ENCODE results near the gene ZNF587B.
"Not testable (repeated sequence)": the region's sequence is repeated elsewhere in the genome, so short reads cannot be mapped to it uniquely, and the experiment has no call there.

The ZNF587B gene

GRCh38 chr19:57830071-57830602 is at the start of gene ZNF587B:
Gene ZNF587B (plus strand): TSS chr19:57830299. CDS start chr19:57830529, 230 bp downstream.
- no peak for DNase-seq

- DNase-seq, result no peak
Observed at GRCh38 chr19:57786286-57786685, 43.8 kb upstream of the ZNF587B start.

- DNase-seq, result no peak
Observed at GRCh38 chr19:57786906-57787305, 43.2 kb upstream of the ZNF587B start.

- DNase-seq, result no peak
Observed at GRCh38 chr19:57788114-57788692, 41.9 kb upstream of the ZNF587B start.

- DNase-seq, result no peak
Observed at GRCh38 chr19:57789288-57789687, 40.8 kb upstream of the ZNF587B start.

GRCh38 chr19:57796580-57796979 is 33.5 kb upstream of the ZNF587B start:
- not testable (repeated sequence) for DNase-seq

DNA sequence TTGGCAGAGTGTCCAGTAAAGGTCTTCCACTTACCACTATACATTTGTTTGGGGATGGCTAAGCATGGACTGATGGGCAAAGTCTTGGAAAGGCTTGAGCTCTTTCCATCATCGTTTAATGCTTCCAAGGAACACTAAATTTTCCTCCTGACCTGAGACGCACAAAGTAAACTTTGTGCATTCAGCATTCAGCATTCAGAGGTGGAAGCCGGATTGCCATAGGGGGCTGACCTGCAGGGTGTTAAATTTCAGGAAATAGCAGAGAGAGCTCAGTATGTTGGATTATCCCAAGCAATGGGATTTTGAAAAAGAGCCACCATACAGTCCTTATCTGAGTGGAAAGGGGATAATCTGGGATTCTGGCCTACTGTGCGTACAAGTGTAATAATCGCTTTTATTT is 29.4 kb upstream of the ZNF587B start:
- DNase-seq, result no peak

- DNase-seq, result no peak
Observed at GRCh38 chr19:57802269-57802668, 27.8 kb upstream of the ZNF587B start.

DNA sequence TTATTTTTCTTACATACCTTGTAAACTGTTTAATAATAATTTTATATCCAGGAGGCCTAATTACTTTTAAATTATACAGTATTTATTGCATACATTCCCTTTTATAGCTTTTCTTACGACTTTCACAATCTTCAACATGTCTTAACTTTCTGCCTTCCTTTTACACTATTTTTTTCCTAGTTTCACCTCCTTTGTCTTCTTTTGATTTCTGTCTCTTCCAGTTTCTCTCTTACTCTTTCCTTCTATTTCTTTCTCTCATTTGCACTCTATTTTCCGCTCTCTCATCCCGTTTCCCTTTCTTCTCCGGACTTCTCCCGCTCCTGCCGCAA is 26.9 kb upstream of the ZNF587B start:
- DNase-seq, result no peak

- DNase-seq, result no peak
Observed at GRCh38 chr19:57803594-57804325, 26.3 kb upstream of the ZNF587B start.

- no peak for DNase-seq
Observed at GRCh38 chr19:57807541-57807940, 22.6 kb upstream of the ZNF587B start.

- DNase-seq, result not testable (repeated sequence)
Observed at GRCh38 chr19:57810410-57811295, 19.4 kb upstream of the ZNF587B start.

DNA sequence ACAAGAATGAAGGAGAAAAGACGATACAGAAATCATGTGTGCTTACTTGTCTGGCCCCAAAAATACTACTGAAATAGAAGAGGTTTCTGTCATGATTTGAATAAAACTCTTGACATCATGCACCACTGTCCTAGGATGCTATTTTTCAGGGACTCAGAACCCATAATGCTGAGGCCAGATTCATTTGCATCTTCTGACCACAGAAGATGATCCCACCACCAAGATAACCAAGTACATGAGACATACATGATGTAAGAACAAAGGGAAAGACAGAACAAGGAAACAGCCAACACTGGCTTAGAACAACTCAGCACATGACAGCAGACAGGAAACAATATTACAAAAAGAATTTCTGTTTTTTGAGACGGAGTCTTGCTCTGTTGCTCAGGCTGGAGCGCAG is 17.9 kb upstream of the ZNF587B start:
- no peak for DNase-seq

GRCh38 chr19:57812975-57813820 is 16.9 kb upstream of the ZNF587B start:
- not testable (repeated sequence) for DNase-seq

DNA sequence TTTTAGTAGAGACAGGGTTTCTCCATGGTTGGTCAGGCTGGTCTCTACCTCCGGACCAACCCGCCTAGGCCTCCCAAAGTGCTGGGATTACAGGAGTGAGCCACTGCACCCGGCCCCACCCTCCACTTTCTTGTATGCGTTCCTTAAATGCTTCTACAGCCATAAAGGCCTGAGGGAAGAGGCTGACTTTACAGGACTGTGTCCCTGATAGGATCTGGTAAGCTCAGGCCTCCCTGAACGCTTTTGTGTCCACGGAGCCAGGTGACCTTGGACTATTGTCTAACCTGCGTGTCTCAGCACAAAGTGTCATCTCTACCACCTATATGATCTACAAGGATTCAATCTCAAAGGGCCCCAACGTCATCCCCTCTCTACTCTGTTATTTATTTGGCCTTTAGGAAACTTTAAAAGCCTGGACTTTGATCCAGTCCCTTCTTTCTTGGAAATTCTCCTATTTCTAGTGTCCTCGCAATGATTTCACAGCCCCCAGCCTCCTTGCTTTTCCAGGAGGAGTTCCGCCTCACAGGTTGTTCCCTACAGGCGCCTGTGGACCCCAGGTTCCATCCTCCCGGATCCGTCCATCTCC is 16.1 kb upstream of the ZNF587B start:
- DNase-seq, result no peak

- peak; percentile 82 for DNase-seq
Observed at GRCh38 chr19:57814505-57815246, 15.4 kb upstream of the ZNF587B start, which contains the start of gene ZNF552. Gene ZNF552 (minus strand): TSS chr19:57814913. CDS start chr19:57814743, 170 bp downstream.

DNA sequence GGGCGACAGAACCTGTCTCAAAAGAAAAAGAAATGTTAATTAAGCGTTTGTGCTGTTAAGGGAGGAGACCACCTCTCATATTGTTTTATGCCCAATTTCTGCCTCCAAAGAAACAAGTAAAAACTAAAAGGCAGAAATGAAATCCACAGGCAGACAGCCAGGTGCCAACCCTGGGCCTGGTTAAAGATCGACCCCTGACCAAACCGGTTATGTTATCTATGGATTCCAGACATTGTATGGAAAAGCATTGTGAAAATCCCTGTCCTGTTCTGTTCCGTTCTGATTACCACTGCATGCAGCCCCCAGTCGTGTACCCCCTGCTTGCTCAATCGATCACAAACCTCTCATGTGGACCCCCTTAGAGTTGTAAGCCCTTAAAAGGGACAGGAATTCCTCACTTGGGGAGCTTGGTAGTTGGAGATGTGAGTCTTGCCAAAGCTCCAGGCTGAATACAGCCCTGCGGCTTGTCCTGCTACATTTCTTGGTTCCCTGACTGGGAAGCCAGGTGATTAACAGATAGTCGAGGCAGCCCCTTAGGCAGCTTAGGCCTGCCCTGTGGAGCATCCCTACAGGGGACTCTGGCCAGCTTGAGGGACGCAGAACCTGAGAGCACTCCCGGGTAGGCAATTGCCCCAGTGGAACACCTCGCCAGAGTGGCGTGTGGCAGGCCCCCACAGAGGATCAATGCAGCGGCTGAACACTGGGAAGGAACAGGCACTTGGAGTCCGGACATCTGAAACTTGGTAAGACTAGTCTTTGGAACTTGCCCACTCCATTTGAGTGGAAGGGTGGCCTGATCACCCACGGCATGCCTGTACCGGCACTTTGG is 14.6 kb upstream of the ZNF587B start:
- DNase-seq, result no peak

DNA sequence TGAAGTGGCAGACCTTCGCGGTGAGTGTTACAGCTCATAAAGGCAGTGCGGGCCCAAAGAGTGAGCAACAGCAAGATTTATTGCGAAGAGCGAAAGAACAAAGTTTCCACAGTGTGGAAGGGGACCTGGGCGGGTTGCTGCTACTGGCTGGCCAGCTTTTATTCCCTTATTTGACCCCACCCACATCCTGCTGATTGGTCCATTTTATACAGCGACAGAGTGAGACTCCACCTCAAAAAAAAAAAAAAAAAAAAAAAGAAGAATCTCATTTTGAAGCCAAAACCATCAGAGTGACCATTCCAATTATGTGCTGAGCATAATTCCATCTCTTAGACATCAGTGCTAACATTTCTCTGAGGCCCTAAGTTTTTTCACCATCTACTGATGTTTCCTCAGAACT is 13.4 kb upstream of the ZNF587B start:
- no peak for DNase-seq

- no peak for DNase-seq
Observed at GRCh38 chr19:57817976-57818375, 12.1 kb upstream of the ZNF587B start.

DNA sequence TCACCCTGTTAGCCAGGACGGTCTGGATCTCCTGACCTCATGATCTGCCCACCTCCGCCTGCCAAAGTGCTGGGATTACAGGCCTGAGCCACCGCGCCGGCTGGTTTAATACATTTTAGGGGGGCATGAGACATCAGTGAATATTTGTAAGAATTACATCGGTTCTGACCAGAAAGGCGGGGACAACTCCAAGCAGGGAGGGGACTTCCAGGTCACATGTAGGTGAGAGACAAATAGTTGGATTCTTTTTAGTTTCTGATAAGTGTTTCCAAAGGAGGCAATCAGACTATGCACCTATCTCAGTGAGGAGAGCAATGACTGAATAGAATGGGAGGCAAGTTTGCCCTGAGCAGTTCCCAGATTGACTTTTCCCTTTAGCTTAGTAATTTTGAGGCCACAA is 11.7 kb upstream of the ZNF587B start:
- no peak for DNase-seq
